DMS79 (cell line): ENCODE results near the gene NAGK.

Experiments used
- DNase-seq: peaks from one replicate; lab custom pipeline; 2025; lab: John Stamatoyannopoulos, UW

NAGK gene

GRCh38 chr2:71108091-71108490 is 39.6 kb downstream of the NAGK start:
- no peak for DNase-seq

DNA sequence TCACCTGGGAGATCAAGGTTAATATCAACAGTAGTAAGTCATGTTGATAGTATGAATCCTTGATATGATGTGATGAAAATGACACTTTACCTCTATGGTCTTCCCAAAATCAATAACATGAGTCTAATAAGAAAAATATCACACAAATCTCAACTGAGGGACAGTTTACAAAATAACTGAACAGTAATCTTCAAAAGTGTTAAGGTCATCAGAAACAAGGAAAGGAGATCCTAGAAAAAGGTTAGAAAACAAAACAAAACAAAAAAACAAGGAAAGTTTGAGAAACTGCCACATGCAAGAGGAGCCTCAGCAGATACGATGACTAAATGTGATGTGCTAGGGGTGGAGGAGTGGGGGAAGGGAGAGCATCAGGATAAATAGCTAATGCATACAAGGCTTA is 45.4 kb downstream of the NAGK start:
- no peak for DNase-seq

DNA sequence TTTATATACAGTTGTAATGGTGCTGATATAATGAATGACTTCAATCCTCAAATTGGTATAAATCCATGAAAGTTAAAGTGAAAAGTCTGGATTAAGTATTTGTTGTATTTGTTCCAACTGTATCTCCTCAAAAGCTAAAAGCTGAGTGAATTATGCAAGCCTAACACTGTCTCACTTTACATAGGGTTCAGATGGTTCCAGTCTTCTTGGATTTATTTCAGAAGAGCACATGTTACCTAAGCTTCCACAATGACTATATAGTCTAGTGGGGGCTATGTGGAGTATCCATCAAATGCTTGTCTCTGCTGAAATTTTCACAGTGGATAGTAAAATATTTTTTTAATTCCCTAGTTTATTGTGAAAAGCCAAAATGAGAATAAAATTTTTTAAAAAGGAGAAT is 48.6 kb downstream of the NAGK start:
- DNase-seq: no peak

GRCh38 chr2:71120195-71120594 is 51.7 kb downstream of the NAGK start:
- no peak for DNase-seq

DNA sequence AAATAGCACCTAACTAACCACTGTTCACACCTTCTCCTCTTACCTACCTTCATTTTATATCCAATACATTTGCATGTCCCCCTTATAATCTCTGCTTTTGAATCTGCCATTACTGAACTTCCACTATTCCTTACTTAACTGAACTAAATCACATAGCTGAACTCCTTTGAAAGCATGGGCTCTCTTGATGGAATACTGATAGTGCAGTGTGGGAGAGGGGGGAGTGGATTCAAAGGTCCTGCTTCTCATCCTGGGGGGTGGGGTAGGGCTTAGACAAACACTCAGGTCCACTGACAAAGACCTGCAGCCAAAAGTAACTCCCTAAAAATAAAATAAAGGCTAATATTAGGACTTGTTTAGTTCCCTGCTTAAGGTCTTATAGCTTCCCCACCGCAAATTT is 53.0 kb downstream of the NAGK start:
- no peak for DNase-seq

DNA sequence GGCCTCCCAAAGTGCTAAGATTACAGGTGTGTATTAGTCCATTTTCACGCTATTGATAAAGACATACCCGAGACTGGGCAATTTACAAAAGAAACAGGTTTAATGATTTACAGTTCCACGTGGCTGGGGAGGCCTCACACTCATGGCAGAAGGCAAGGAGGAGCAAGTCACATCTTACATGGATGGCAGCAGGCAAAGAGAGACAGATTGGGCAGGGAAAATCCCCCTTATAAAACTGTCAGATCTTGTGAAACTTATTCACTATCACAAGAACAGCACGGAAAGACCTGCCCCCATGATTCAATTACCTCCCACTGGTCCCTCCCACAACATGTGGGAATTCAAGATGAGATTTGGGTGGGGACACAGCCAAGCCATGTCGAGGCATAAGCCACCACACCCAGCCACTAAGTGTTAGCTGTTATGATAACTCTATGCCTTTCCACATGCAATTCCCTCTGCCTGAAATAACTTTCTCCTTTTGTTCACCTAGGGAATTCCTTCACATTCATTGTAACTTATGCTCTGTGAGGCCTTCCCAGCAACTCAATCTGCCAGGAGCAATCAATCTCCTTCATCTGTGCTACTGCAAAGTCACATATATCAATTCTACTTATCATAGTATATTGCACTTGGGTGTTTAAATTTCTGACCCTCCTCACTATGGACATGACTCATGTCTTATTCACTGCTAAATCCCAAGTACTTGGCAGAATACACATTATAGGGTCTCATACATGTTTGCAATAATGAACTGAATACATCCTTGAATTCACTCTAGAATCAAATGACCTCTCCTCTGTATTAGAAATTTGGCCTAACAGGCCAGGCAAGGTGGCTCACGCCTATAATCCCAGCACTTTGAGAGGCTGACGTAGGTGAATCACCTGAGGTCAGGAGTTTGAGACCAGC is 54.2 kb downstream of the NAGK start:
- DNase-seq: no peak

- DNase-seq: no peak
Measured at GRCh38 chr2:71125506-71126294, 57.3 kb downstream of the NAGK start.

GRCh38 chr2:71126957-71127356 is 58.5 kb downstream of the NAGK start:
- DNase-seq: no peak
